ENCODE measurements around the gene NEB. TPM values are rescaled to one million over a fixed set of nuclear protein-coding genes. Genes with fewer than 3 reads are reported as not detected.
"Not testable (repeated sequence)": the region's sequence is repeated elsewhere in the genome, so short reads cannot be mapped to it uniquely, and the experiment has no call there.

Gene NEB
- polyA plus RNA-seq, 12 donors, result 667 to 7,283 (median 1,536) TPM

GRCh38 chr2:151557883-151558282, 176.4 kb downstream of the NEB start:
- DNase-seq, result not testable (repeated sequence)

- DNase-seq, result no peak
Observed at GRCh38 chr2:151556121-151556520, 178.2 kb downstream of the NEB start.

GRCh38 chr2:151552287-151552686, 182.0 kb downstream of the NEB start:
- DNase-seq, result no peak

DNA sequence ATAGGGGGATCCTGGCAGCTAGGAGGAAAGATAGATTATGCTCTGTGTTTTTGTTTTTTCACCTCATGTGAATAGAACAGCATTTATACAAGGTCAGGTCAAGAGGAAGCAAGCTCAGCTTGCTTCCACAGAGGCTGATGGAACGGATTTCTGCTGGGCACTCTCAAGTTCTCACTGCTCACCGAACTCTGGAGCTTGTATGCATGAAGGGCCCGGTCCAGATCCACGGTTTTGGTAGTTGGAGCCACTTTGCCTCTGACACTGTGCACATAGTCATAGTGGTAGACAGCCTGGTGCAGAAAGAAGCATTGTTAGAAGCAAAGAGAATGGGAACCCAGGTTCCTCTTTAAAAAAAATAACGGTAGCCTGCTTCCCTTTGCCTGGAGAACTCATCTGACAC, 182.7 kb downstream of the NEB start:
- no peak for DNase-seq

DNA sequence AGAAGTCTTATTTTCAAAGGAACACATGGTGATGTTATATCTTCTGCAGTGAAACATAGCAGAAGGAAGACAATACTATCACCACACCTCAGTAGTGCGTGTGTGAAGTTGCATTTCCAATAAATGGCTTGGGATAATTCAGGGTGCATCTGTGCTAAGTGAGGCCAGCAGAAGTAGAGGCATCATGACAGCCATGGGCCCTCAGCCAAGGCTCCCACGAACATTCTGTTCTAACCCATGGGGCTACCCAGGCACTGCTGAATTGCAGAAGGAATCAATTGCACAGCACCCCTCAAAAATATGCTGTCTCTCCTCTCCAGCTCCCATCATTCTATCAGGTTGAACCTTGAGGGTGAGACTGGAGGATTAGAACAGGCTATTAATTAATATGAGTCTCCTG, 185.1 kb downstream of the NEB start:
- no peak for DNase-seq

- no peak for DNase-seq
Observed at GRCh38 chr2:151544449-151544848, 189.8 kb downstream of the NEB start.

GRCh38 chr2:151543876-151544275, 190.4 kb downstream of the NEB start:
- peak; percentile 51 for DNase-seq

DNA sequence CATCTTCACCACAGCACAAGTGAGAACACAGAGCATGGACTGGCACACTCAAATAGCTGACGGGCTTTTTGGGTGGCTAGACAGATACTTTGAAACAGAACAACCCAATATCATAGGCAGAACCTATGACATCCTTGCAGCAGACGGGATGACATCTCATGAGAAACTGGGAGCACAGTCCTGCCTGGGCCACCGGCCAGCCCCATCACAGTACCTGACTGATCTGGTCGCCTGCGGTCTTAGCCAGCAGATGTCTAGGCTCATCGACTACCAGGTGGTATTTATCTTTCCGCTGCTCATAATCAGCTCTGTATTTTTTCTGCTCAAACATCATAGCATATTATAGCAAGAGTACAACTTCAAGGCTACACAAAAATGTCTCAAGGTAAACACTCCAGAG, 200.3 kb downstream of the NEB start:
- DNase-seq, result no peak

DNA sequence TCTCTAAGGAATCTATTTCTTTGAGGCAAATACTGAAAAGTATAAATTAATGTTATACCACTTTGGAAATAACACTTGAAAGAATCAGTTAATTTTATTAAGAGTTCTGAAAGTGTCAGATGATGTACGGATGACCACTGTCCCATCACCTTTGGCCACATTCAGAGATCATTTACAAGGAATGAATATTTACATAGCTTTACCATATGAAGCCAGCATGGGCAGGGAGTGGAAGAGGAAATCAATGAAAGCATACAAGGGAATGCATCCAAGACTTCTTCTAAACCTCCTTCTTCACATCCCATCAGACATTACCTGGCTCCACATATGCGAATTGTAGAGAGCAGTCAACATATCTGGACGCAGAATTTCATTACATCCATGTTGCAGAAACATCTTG, 201.1 kb downstream of the NEB start:
- no peak for DNase-seq

- DNase-seq, result no peak
Observed at GRCh38 chr2:151526572-151527090, 207.6 kb downstream of the NEB start.

DNA sequence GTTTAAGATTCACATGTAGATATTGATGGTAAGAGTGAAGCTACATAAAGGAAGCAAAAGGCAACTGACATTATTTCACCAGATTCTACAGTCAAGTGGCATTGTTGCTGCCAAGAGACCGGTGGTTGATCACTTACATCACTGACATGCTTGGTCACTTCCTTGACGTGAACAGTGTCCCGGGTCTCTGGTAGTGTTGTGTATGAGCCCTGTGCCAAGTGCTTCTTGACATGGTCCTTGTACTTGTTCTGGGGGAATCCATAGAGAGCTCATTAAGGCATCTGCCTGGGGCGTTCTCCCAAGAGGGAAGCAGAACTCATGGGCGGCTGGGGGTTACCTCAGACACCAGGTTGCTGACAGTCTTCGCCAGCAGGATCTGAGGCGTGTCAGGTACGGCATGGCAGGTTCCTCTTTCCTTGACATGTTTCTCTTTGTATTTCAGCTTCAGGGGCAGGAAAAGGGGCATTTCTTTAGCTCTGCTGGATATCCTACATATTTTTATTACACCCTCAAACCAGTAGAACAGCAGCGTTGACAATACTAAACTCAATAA, 208.4 kb downstream of the NEB start:
- no peak for DNase-seq

GRCh38 chr2:151523850-151524249, 210.4 kb downstream of the NEB start:
- no peak for DNase-seq

- DNase-seq, result no peak
Observed at GRCh38 chr2:151522556-151522955, 211.7 kb downstream of the NEB start.

DNA sequence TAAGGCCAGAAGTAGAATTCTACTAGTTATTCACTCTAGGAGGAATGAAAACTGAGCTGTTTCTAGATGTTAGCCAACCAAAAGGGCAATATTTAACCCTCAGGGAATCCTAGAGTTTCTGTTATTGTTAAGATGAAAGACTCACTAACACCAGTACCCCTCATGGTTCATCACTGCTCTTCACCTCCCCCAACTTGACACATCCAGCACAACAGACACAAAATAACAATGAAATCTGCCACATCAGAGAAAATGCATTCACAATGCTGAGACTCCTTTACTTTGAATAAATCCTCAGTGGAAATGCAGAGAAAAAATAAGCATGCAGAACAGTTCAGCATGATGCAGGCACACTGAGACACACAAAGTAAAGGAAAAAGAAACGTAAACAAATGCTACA, 213.3 kb downstream of the NEB start:
- no peak for DNase-seq

DNA sequence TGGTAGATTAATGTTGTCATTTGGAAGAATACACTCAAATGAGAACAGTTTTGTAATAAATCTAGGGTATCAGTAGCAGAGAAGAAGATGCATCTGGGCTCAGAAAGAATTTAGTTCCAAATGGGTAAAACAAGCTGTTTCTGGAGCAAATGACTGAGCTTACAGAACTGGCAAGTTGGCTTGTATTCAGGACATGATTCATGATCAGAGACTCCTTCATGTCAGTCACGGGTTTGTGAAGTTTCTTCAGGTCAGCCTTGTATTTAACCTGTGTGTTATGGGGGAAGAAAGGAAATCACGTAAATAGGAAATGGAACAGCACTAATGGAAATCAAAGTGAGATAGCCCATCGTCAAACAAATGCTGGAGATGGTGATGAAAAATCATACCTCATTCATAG, 215.5 kb downstream of the NEB start:
- no peak for DNase-seq

DNA sequence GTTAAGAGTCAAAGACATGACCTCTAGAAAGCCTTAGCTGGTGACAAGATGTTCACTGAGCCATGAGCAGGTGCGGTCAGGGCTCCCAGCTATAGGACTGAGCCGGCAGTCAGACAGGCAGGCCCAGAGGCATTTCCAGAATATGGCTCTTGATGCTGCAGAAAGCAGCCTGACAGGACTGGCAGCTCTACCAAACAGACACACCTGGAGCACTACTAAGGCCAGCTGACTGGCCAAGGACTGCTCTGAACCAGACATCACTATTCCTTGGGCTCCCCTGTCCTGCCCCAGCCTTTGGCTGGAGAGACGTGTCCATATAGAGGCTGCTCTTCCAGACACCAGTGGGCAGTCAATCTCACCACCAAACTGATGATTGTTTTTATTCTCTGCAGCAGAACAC, 225.8 kb downstream of the NEB start:
- no peak for DNase-seq

DNA sequence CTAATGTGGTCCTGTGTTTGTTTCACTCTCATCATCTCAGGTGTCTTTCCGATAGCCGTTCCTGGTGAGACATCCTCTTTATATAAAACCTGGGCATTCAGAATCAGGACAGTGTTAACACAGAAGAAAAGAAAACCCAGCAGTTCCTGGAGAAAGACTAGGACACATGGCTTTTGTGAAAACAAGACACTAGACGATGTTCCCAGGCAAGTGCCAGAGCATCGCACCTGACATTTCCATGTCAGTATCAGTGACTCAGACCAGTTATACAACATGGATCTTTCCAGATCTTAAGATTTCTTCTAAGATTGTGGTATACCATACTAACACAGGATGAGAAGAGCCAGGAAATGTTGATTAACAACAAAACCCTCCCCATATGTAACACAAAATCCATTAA, 228.1 kb downstream of the NEB start:
- DNase-seq, result no peak

GRCh38 chr2:151498178-151498577, 236.1 kb downstream of the NEB start:
- DNase-seq, result no peak

DNA sequence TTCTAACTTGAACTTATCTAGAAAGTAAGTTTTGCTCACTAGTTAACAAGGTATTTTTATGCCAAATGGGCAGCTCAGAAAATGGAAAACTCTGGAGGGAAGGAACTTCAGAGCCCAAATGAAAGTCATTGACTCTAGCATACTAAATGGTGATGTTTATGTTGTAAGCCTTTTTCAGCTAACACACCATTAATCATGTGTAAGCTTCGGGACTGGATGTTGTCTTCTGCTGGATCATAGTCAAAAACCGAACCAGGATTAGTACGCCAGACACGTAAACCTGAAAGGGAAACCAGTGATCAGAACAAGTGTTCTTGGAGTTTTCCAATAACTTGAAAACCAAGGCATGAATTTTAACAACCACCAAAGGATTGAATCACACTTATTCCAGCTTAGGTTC, 242.8 kb downstream of the NEB start:
- no peak for DNase-seq

DNA sequence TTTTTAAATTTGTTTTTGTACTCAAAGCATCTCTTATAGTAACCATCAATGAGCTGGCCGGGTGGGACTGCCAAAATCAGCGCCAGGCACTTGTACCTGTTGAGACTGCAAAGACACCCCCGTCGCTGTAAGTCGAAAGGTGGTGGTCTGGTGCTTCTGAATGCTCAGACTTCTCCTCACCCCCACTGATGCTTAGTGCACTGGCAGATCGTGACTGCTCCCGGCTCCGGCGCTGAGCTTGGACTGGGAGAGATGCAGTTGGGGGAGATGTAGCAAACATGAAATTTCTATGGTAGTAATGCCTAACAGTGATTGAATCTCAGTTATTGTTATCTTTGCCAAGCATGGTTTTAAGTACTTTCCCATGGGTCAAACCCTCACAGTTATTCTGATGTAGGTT, 244.0 kb downstream of the NEB start:
- DNase-seq, result no peak

GRCh38 chr2:151486053-151486452, 248.2 kb downstream of the NEB start:
- no peak for DNase-seq

GRCh38 chr2:151484100-151484499, 250.2 kb downstream of the NEB start:
- no peak for DNase-seq

DNA sequence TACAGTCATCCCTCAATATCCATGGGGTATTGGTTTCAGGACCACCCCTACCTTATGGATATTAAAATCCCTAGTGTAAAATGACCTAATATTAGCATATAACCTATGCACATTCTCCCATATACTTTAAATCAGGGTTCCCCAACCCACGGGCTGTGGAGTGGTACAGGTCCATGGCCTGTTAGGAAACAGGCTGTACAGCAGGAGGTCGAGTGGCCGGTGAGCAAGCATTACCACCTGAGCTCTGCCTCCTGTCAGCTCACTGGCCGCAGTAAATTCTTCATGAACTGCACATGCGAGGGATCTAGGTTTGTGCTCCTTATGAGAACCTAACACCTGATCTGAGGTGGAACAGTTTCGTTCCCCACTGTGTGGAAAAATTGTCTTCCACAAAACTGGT, 250.7 kb downstream of the NEB start:
- DNase-seq, result no peak

DNA sequence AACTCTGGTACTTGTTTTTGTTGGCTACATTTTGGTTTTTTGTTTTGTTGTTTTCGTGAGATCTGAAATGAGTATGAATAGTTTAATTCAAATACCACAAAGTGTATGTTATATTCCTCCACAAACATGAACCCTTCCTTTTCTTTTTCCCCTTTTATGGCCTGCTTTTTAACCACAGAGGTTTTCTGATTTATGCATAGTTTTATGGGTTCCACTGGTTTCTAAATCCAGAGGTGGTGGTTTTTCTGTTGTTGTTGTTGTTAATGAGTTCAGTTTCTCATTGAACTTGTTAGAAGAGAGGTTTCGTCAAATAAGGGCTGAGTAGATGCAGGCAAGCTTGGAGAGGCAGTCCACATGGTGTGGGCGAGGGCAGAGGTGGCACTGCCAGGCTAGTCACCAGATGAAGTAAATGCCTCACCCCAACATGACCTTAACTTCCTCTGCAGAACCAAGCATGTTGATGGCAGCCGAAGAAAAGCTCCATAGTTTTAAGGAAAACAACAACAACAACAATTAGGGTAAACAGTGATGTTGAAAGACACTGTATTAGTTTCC, 252.0 kb downstream of the NEB start:
- no peak for DNase-seq
